ENCODE data around the gene SLC35F4. TPM values are rescaled to one million over a fixed set of nuclear protein-coding genes. Genes with fewer than 3 reads are reported as not detected.

SLC35F4 gene
- total and polyA plus RNA-seq, 8 donors = 0.11 to 0.30 (median 0.22) TPM; not detected in 2

DNA sequence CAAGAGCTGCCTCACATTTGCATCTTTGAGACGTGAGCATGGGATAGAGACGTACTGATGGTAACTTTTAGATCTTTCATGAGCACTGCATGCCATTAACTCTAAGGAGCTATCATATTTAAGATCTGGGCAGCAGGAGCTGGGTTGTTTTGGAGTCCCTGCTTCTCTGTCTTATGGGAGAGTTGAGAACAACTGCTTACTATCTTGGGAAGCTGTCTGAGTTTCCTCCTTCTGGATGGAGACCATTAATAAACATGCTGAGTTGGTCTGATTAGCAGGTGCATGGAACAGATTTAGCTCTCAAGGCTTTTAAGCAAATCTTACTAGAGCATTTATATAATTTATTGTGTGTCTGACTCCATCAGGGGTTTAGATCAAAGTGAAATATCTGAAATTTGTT lies 252.9 kb downstream of the SLC35F4 start:
- H3K27me3 ChIP-seq = no peaks in the 10 kb centered on the region
- DNase-seq = no peak
- H3K27ac ChIP-seq = no peak overlapping the region
- ATAC-seq = no peak
- no peak overlapping the region for H3K4me3 ChIP-seq
- H3K36me3 ChIP-seq = no peaks in the 10 kb centered on the region
- no peaks in the 10 kb centered on the region for H3K4me1 ChIP-seq
- intact Hi-C loops (cut with DNase I) = no loop called here
- H3K9me3 ChIP-seq = no peaks in the 10 kb centered on the region
- TF ChIP-seq CTCF (IDR thresholded peaks at IDR 0.05) = no peak

GRCh38 chr14:57611555-57612075 lies 254.3 kb downstream of the SLC35F4 start:
- TF ChIP-seq CTCF (IDR thresholded peaks at IDR 0.05) = no peak

DNA sequence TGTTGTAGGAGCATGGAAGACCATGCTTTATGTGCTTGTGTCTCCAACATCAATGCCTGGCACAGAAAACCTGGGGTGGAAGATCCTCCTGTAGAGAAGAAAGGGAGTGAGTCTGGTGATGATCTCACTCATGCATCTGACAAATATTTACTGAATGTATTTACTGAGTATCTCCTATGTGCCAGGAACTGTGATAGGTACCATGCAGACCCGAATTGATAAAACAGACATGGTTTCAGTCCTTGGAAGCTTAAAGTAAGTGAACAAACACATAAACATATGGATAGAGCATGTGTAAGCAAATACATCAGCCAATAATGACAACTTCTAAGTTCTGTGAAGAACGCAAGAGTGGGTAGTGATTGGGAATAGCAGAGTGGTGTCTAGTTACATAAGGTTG lies 255.3 kb downstream of the SLC35F4 start:
- Histone ChIP-seq H3K36me3 (no peaks in the 10 kb centered on the region), H3K4me3 (no peak overlapping the region), H3K4me1 (no peaks in the 10 kb centered on the region), H3K9me3 (no peaks in the 10 kb centered on the region), H3K27ac (no peak overlapping the region), H3K27me3 (no peaks in the 10 kb centered on the region)
- no peak for TF ChIP-seq CTCF (IDR thresholded peaks at IDR 0.05)
- intact Hi-C loops (cut with DNase I) = no loop called here
- DNase-seq = no peak
- no peak for ATAC-seq

More at GRCh38 chr14:57611555-57612075, 254.3 kb downstream of the SLC35F4 start:
- Histone ChIP-seq H3K36me3 (no peaks in the 10 kb centered on the region), H3K27ac (no peak overlapping the region), H3K4me3 (no peak overlapping the region), H3K27me3 (no peaks in the 10 kb centered on the region), H3K4me1 (no peaks in the 10 kb centered on the region), H3K9me3 (no peaks in the 10 kb centered on the region)
- no peak for DNase-seq
- no peak for ATAC-seq
- intact Hi-C loops (cut with DNase I) = no loop called here

- intact Hi-C loops (cut with DNase I) = no loop called here
- Histone ChIP-seq H3K27ac (no peak overlapping the region), H3K36me3 (no peaks in the 10 kb centered on the region), H3K4me3 (no peak overlapping the region), H3K9me3 (no peaks in the 10 kb centered on the region), H3K4me1 (no peaks in the 10 kb centered on the region), H3K27me3 (no peaks in the 10 kb centered on the region)
- no peak for TF ChIP-seq CTCF (IDR thresholded peaks at IDR 0.05)
- ATAC-seq (peak; percentile 62), DNase-seq (peak in 2 of 4 donors; percentile 3 to 40)
Measured at GRCh38 chr14:57609192-57610075, 256.5 kb downstream of the SLC35F4 start.

DNA sequence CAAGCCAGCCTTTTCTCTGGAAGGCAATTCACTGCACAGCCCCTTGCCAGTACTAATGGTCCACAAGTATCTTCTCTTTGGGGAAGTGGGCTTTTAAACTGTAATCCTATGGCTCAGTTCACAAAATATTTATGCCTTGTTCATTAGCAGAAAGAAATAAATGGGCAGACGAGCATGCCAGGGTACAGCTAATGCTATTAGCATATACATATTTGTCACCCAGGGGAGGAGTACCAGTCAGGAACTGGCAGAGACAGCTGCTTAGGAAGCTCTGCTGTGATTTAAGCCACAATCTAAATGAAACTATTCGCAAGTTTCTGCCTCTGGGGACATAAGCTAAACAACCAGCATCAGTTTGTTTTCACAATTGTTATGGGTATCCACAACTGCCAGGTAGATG lies 258.8 kb downstream of the SLC35F4 start:
- no peak for ATAC-seq
- Histone ChIP-seq H3K36me3 (no peaks in the 10 kb centered on the region), H3K27me3 (no peaks in the 10 kb centered on the region), H3K4me1 (no peaks in the 10 kb centered on the region), H3K27ac (no peak overlapping the region), H3K9me3 (no peaks in the 10 kb centered on the region), H3K4me3 (no peak overlapping the region)
- no peak for TF ChIP-seq CTCF (IDR thresholded peaks at IDR 0.05)
- intact Hi-C loops (cut with DNase I) = no loop called here
- DNase-seq = no peak
